Osteoblast (primary cell): ENCODE data around the gene KNDC1. TPM values are rescaled to one million over a fixed set of nuclear protein-coding genes. Genes with fewer than 3 reads are reported as not detected.

Source experiments
- DNase-seq: peaks from one replicate; pipeline ENCODE4 v3.0.0; 2011; ENCODE audit warnings: low spot score, mixed read lengths; ENCODE audit not compliant: insufficient read length; ENCODE audit errors: missing footprints
- H2AFZ ChIP-seq: 2 replicates; pipeline ENCODE4 v1.6.0; 2011; ENCODE audit warnings: mild to moderate bottlenecking, low read length
- H3K27ac ChIP-seq: 2 replicates; pipeline ENCODE4 v1.5.1; 2011; ENCODE audit warnings: mild to moderate bottlenecking, low read depth, low read length, moderate library complexity
- H3K27me3 ChIP-seq: 2 replicates; pipeline ENCODE4 v1.6.0; 2012; ENCODE audit warnings: mild to moderate bottlenecking, control low read depth, inconsistent platforms, low read length, moderate library complexity; ENCODE audit not compliant: insufficient read depth
- H3K36me3 ChIP-seq: 2 replicates; pipeline ENCODE4 v1.5.1; 2011; ENCODE audit warnings: mild to moderate bottlenecking, low read length, control low read depth, moderate library complexity; ENCODE audit not compliant: insufficient read depth
- H3K4me1 ChIP-seq: 2 replicates; pipeline ENCODE4 v1.5.1; 2011; ENCODE audit warnings: mild to moderate bottlenecking, low read length, control low read depth, moderate library complexity; ENCODE audit not compliant: insufficient read depth
- H3K4me2 ChIP-seq: 2 replicates; pipeline ENCODE4 v1.6.0; 2011; ENCODE audit warnings: mild to moderate bottlenecking, low read length; ENCODE audit not compliant: insufficient read depth
- H3K4me3 ChIP-seq: fragments of 200-600 bp; sonication (generic); 3 replicates; pipeline ENCODE4 v1.5.1; 2012; ENCODE audit warnings: mild to moderate bottlenecking, low read length, inconsistent platforms; ENCODE audit not compliant: insufficient read depth
- H3K79me2 ChIP-seq: 2 replicates; pipeline ENCODE4 v1.6.0; 2012; ENCODE audit warnings: mild to moderate bottlenecking, low read length, control low read depth, inconsistent platforms; ENCODE audit not compliant: insufficient read depth
- H3K9me3 ChIP-seq: 2 replicates; pipeline ENCODE4 v1.5.1; 2011; ENCODE audit warnings: low read depth, low read length, control low read depth
- H4K20me1 ChIP-seq: 2 replicates; pipeline ENCODE4 v1.6.0; 2012; ENCODE audit warnings: mild to moderate bottlenecking, low read length, control low read depth; ENCODE audit not compliant: insufficient read depth
- total RNA-seq: library from RNA; depleted of rRNA; stranded (reverse); fragments of >200 nt; gene quantifications from 2 replicates; pipeline ENCODE4 v1.2.3, GENCODE V29; 2012
- TF ChIP-seq, protein P1 (sequence below): IDR thresholded peaks from 2 replicates; pipeline ENCODE4 v1.5.1; 2011; ENCODE audit warnings: mild to moderate bottlenecking, low read depth, low read length, moderate library complexity; ENCODE audit errors: extremely low read depth

The KNDC1 gene
- total RNA-seq, 1 donor, result not detected

DNA sequence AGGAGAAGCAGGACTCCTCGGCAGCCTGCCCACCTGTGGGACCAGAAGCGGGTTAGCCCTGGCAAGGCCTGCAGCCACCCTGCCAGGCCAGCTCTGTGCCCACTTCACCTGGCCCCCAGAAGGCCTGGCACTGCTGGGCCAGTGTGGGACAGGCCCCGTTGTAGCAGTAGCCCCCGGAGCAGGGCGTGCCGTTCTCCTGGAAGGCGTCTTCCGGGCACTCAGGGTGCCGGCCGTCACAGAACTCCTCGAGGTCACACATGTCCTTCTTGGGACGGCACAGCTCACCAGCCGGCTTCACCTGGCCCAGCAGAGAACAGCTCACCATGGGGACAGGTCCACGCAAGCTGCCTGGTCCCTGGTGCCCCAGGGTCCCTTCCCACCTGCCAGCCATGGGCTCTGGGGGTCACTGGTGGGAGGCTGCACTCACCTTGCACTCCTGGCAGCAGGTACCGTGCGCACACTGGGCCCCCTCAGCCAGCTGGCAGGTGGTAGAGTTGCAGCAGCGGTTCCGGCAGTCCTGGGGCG is 110.8 kb downstream of the KNDC1 start:
- H2AFZ ChIP-seq, result no peak overlapping the region
- H3K4me1 ChIP-seq, result no peaks in the 10 kb centered on the region
- no peaks in the 10 kb centered on the region for H4K20me1 ChIP-seq
- TF ChIP-seq, protein P1, sequence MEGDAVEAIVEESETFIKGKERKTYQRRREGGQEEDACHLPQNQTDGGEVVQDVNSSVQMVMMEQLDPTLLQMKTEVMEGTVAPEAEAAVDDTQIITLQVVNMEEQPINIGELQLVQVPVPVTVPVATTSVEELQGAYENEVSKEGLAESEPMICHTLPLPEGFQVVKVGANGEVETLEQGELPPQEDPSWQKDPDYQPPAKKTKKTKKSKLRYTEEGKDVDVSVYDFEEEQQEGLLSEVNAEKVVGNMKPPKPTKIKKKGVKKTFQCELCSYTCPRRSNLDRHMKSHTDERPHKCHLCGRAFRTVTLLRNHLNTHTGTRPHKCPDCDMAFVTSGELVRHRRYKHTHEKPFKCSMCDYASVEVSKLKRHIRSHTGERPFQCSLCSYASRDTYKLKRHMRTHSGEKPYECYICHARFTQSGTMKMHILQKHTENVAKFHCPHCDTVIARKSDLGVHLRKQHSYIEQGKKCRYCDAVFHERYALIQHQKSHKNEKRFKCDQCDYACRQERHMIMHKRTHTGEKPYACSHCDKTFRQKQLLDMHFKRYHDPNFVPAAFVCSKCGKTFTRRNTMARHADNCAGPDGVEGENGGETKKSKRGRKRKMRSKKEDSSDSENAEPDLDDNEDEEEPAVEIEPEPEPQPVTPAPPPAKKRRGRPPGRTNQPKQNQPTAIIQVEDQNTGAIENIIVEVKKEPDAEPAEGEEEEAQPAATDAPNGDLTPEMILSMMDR, result no peak
- peak; percentile 90 for DNase-seq
- peaks cover 6% of the 10 kb centered on the region for H3K27me3 ChIP-seq
- H3K9me3 ChIP-seq, result no peaks in the 10 kb centered on the region
- no peaks in the 10 kb centered on the region for H3K79me2 ChIP-seq
- H3K4me3 ChIP-seq, result no peak overlapping the region
- H3K36me3 ChIP-seq, result no peaks in the 10 kb centered on the region
- no peak overlapping the region for H3K27ac ChIP-seq
- H3K4me2 ChIP-seq, result no peak overlapping the region

DNA sequence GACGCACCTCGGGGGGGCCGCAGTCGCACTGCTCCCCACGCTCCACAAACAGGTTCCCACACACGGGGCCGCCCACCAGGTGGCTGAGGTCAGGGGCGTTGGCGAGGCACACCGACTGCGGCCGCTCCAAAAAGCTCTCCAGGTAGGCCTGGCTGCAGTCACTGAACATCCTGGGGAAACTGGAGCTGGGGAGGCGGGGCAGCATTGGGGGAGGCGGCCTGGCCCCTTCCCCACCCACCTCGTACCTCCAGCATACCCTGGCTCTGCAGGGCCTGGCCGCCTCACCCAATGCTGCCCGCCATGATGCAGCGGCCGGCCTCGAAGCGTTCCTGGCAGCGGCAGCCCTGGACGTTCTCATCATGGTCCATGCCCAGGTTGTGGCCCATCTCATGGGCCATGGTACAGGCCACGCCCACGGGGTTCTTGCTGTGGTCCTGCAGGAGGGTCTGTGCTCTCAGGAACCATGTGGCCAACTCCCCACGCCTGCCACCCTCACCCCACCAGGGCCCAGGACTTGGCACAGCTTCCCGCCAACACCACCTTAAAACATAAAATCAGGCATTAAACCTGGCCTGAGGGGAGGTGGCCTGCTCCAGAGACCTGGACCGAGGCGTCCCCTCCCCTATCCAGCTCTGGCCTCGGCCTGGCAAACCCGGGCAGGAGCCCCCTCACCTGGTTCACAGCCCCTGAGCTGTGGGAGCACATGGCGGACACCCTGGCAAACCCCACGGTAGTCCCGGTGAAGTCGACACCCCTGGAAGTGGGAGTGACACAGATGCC is 111.7 kb downstream of the KNDC1 start:
- no peak overlapping the region for H3K4me2 ChIP-seq

DNA sequence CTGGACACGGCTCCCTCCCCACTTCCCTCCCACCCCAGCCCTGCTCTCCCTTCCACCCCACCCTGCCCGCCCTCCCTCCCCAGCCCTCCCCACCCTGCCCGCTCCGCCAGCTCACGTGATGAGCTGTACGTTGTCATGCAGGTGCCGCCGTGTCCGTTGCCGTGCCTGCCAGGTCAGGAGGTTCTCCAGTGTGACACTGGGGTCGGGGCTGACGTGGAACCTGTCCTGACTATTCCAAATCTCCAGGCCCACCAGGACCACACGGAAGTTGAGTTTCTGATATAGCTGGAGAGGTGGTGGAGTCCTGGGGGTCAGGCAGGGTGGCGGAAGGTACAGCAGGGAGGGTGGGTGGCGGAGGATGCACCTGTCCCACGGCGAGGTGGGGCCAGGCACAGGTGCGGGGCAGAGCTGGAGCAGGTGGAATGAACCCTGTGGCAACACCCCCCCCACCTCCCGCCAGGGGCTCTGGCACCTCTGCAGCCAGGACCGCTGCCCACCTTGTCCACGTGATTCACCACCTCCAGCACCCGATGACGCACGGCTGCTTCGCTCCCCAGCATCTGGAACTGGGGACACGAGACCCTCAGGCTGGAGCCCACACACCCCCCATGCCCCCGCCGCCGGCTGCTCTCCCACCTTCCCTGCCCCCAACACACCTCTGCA is 112.4 kb downstream of the KNDC1 start:
- H2AFZ ChIP-seq, result no peak overlapping the region
- H3K4me2 ChIP-seq, result no peak overlapping the region
- H3K79me2 ChIP-seq, result no peaks in the 10 kb centered on the region
- H3K27me3 ChIP-seq, result peaks cover 18% of the 10 kb centered on the region
- no peaks in the 10 kb centered on the region for H3K9me3 ChIP-seq
- H3K4me3 ChIP-seq, result no peak overlapping the region
- H3K36me3 ChIP-seq, result no peaks in the 10 kb centered on the region
- H4K20me1 ChIP-seq, result peaks cover under 1% of the 10 kb centered on the region
- no peaks in the 10 kb centered on the region for H3K4me1 ChIP-seq
- TF ChIP-seq, protein P1, result no peak
- no peak for DNase-seq
- no peak overlapping the region for H3K27ac ChIP-seq

More for the DNA sequence above, 111.7 kb downstream of the KNDC1 start:
- Histone ChIP-seq H3K27me3 (peaks cover 13% of the 10 kb centered on the region), H3K79me2 (no peaks in the 10 kb centered on the region), H3K36me3 (no peaks in the 10 kb centered on the region), H3K4me3 (no peak overlapping the region), H2AFZ (no peak overlapping the region), H3K9me3 (no peaks in the 10 kb centered on the region), H4K20me1 (no peaks in the 10 kb centered on the region), H3K4me1 (no peaks in the 10 kb centered on the region), H3K27ac (no peak overlapping the region)
- no peak for DNase-seq
- TF ChIP-seq, protein P1, result no peak

DNA sequence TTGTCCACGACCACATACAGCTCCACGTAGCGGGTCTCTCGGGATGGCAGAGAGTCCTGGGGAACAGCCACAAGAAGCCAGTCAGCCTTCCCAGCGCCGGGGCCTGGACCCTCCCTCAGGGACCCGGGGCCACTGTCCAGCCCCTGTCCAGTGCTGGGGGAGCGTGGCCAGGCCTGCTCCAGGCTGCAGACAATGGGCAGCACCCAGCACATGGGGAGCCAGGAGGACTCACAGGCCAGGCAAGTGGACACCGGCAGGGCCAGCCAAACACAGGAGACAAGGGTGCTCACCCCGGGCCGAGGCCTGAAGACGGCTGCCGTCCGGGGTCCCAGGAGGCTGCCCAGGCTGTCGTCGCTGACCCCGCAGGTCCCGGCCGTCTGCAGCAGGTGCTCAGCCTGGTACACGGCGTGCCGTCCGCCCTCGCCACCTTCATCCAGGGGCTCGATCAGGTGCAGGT is 113.0 kb downstream of the KNDC1 start:
- no peak overlapping the region for H2AFZ ChIP-seq
- H3K4me2 ChIP-seq, result no peak overlapping the region
- no peak overlapping the region for H3K4me3 ChIP-seq
- no peaks in the 10 kb centered on the region for H3K9me3 ChIP-seq
- peaks cover 6% of the 10 kb centered on the region for H4K20me1 ChIP-seq
- TF ChIP-seq, protein P1, result no peak
- DNase-seq, result peak; percentile 91
- H3K4me1 ChIP-seq, result no peaks in the 10 kb centered on the region
- H3K27ac ChIP-seq, result no peak overlapping the region
- H3K27me3 ChIP-seq, result peaks cover 19% of the 10 kb centered on the region
- H3K79me2 ChIP-seq, result no peaks in the 10 kb centered on the region
- H3K36me3 ChIP-seq, result no peaks in the 10 kb centered on the region
